NCI-H2081 treated with DMSO at 0.1 percent for 48 hours (cell line): ENCODE measurements around the gene SYN1.
"Not testable (repeated sequence)": the region's sequence is repeated elsewhere in the genome, so short reads cannot be mapped to it uniquely, and the experiment has no call there.

Experiments used
- DNase-seq: peaks from one replicate; lab custom pipeline; 2025; lab: John Stamatoyannopoulos, UW

Gene SYN1

DNA sequence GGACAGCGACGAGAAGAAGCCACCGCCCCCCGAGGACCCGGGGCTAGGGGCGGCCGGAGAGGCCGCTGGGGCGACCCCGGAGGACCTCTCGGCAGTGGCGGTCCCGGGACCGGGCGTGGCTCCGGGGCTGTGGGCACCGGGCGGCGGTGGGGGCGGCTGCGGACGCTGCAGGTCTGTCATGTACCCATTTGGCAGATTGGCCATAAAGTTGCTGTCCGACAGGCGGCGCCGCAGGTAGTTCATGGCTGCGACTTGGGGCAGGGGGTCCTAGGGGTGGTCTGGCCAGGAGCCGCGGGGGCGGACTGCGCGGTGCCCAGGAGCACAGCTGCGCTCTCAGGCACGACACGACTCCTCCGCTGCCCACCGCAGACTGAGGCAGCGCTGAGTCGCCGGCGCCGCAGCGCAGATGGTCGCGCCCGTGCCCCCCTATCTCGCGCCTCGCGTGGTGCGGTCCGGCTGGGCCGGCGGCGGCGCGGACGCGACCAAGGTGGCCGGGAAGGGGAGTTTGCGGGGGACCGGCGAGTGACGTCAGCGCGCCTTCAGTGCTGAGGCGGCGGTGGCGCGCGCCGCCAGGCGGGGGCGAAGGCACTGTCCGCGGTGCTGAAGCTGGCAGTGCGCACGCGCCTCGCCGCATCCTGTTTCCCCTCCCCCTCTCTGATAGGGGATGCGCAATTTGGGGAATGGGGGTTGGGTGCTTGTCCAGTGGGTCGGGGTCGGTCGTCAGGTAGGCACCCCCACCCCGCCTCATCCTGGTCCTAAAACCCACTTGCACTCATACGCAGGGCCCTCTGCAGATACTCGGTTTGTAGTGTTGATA lies at the start of gene SYN1:
Gene SYN1, minus strand, starts transcription at position 372 of the 817 bp plus-strand sequence. Its CDS starts 129 bp downstream, at position 243.
- DNase-seq: peak; percentile 30

GRCh38 chrX:47665797-47666196 lies 46.1 kb upstream of the SYN1 start:
- not testable (repeated sequence) for DNase-seq

DNA sequence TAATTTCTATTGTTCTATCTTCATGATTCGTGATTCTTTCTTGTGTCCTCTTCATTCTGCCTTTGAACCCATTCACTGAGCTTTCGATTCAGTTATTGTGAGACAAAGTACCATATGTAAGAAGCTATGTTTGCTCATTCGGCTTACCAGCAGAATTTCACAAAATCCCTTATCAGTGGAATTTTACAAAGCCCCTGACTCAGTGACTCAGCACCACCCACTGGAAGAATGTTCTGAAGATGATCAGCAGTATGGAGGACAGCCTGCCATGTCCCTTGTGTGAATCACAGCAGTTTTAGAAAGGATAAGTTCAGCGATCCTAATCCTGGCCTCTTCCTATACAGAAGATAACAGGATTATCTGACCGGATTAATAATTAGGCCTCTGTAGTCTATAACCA lies 45.1 kb upstream of the SYN1 start:
- no peak for DNase-seq

- no peak for DNase-seq
Observed at GRCh38 chrX:47662144-47662657, 42.5 kb upstream of the SYN1 start.

DNA sequence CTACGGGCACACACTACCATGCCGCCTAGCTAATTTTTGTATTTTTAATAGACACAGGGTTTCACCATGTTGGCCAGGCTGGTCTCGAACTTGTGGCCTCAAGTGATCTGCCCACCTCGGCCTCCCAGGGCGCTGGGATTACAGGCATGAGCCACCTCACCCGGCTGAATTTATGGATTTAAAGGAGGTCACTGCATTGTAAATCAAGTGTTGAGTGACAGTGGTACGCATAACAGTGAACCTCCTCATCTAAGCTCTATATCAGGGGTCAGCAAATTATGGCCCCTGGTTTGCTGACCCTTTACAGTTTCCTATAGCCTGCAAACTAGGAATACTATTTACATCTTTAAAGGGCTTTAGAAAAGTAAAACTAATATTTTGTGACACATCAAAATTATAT lies 41.9 kb upstream of the SYN1 start:
- DNase-seq: no peak

- no peak for DNase-seq
Observed at GRCh38 chrX:47659421-47659726, 39.7 kb upstream of the SYN1 start.

GRCh38 chrX:47658684-47659420 lies 39.2 kb upstream of the SYN1 start, which contains the start of gene UXT:
Gene UXT, minus strand, starts transcription at chrX:47659180. Its CDS starts 253 bp downstream, at chrX:47658927.
- peak; percentile 67 for DNase-seq

DNA sequence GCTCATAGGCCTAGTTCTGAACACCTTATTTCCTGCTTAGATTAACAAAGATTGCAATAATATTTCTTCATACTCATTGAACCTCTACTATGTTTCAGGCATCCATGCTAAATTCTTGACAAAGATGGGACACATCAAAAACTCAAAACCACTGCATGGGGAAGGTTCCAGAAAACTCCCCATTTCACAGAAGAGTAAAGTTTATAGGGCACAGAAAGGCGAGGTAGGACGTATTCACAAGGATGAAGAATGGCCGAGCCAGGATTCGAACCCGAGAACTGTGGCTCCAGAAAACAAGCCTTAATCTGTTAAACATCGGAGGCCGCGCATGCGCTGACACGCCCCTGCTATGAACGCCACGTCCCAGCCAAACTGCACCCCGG lies 38.6 kb upstream of the SYN1 start:
- no peak for DNase-seq

GRCh38 chrX:47651043-47651905 lies 31.6 kb upstream of the SYN1 start:
- DNase-seq: no peak

DNA sequence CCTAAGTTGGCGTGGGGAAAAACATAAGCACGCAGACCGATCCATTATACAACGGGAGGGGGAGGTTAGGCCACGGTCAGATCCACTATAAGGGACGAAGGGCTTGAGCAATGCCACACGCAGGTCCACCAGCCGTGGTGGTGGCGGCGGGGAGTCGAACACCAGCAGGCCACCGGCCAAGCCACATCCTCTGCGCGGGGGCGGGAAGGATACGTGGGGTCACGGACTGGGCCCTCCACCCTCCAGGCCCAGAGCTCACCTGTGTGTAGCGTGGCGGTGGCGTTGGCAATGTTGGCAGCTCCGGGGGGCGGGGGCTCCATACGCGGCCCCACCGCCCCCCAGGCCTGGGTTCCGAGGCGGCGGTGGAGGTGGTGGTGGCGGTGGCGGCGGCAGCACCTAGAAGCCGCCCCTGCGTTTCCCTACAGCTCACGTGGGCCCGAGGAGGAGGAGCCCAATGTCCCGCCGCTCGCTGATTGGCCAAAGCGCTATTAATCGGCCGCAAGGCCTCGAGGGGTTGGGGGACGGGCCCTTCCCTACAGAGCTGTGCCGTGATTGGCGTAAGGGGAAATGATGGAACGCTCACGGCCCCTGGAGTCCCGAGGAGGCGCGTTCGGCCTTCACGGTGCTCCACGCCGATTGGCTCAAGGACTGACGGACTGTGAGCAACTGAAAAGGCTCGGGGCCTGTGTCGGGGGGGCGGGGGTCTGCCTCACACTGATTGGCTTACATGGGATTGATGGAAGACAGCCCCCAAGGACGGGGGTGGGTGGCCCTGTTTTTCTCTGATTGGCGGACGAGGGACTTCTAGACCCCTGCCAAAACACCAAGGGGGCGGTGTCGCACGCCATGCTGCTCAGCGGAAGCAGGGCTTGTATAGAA lies 30.7 kb upstream of the SYN1 start, which contains the start of gene ELK1:
Gene ELK1, minus strand, starts transcription at position 400 of the 879 bp plus-strand sequence. CDS start 9,122 bp downstream, outside the sequence.
- DNase-seq: peak; percentile 88

DNA sequence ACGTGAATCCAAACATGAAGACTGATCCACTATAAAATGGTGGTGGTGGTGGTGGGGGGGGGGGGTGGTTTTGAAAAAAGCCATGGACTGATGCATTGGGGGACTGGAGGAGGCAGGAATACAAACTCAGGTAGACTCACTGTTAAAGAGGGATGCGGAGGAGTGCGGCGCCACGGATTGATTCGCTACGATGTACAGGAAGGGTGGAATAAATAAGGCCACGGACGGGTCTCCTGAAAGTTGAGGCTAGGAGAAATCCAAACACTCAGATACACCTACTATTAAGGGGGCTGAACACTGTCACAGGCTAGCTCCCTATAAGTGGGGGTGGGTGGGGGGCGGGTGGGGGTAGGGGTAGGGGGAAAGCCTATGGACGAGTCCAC lies 30.1 kb upstream of the SYN1 start:
- DNase-seq: no peak

- DNase-seq: no peak
Observed at GRCh38 chrX:47649271-47649670, 29.6 kb upstream of the SYN1 start.

DNA sequence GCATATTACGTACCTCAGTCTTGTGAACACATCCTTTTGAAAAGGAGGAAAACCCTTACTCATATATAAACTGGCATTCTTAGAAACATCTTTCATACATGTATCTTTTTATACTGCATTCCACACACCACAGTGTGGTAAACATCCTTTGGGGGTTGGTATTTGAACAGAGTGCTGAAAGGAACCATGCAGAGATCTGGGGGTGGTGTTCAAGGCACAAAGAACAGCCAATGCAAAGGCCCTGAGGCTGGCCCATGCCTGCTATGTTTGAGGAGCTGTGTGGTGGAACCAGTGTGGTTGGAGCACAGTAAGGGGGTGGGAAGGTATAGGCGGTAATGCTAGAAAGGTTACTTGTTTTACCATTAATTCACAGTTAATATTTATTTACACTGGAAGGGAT lies 28.7 kb upstream of the SYN1 start:
- no peak for DNase-seq

DNA sequence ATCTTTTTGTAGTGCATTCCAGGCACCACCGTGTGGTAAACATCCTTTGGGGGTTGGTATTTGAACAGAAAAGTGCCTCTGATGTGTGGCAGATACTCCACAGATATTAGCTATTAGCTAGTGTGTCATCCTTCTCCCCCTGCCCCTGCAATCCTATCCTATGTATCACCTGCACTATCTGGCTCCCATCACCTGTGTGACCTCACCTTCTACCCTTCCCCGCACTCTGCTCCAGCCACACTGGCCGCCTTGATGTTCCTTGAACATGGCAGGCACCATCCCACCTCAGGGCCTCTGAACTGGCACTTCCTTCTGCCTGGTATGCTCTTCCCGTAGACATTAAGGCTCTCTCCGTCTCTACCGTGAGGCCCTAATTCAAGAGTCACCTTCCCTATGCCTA lies 27.0 kb upstream of the SYN1 start:
- DNase-seq: no peak

DNA sequence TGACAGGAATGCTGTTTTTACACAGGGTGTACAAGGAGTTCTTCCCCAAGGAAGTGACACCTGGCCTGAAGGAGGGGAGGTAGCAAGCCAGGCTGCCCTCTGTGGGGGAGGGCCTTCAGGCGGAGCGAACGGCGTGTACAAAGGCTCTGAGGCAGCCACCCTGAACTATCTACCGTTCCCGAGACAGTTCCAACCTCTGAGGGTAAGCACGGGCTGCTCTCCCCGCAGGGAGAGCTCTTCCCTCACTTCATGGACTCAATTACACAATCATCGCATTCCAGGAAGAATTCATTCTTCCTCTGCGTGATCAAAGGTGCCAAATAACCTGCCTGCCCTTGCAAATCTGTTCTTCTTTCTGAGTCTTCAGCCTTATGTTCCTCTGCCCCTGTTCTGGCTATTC lies 25.9 kb upstream of the SYN1 start:
- no peak for DNase-seq

- DNase-seq: no peak
Observed at GRCh38 chrX:47644557-47645091, 25.0 kb upstream of the SYN1 start.

DNA sequence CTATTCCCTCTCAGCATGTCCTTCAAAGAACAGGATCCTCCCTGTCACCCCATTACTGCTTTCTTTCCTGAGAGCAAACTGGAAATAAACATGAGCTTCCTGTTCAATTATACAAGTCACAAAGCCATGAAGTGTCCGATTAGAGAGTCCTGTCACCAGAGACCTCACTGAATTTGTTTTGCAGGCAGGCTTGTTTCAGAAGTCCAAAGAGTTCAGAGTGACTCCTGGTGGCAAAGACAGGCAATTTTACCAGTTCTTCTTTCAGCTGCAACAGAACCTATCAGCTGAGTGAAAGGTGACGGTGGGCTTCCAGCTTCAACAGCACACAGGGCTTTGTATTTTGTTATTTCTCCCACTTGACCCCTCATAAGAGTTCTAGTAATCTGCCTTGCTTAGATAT lies 24.3 kb upstream of the SYN1 start:
- DNase-seq: no peak

DNA sequence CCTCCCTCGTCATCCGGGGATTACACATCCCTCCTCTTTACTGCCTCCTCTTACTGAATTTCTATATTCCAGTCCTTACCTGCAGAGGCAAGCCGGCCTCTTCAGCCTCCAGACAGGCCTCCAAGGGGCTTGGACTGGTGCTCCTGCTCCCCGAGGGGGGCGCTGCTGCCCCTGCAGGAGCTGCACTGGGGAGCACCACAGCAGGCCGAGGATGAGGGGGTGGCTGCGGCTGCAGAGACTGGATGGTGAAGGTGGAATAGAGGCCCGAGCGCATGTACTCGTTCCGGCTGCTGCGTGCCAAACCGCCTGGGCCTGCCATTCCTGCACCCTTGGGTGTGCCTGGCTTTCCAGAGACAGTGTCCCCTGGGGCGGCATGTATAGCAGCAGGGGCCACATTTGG lies 19.2 kb upstream of the SYN1 start:
- no peak for DNase-seq

GRCh38 chrX:47637546-47638195 lies 18.0 kb upstream of the SYN1 start:
- no peak for DNase-seq

GRCh38 chrX:47634871-47635575 lies 15.4 kb upstream of the SYN1 start:
- DNase-seq: no peak
